Measurements from ENCODE around the gene ANGPTL4.

- TF ChIP-seq CTCF (IDR thresholded peaks at IDR 0.05) (no peak), POLR2A (IDR thresholded peaks at IDR 0.05) (no peak), POLR2AphosphoS5 (IDR thresholded peaks at IDR 0.05) (no peak), EP300 (IDR thresholded peaks at IDR 0.05) (no peak)
Measured at GRCh38 chr19:8387688-8388611, 24.0 kb downstream of the ANGPTL4 start.
